ENCODE data around the gene TFAM. TPM values are rescaled to one million over a fixed set of nuclear protein-coding genes. Genes with fewer than 3 reads are reported as not detected.
A peak's percentile ranks its signal among the peaks of the same experiment; 100 is the strongest.

Gene TFAM
- total RNA-seq, 1 donor from 2014 or later, result 43.4 TPM

DNA sequence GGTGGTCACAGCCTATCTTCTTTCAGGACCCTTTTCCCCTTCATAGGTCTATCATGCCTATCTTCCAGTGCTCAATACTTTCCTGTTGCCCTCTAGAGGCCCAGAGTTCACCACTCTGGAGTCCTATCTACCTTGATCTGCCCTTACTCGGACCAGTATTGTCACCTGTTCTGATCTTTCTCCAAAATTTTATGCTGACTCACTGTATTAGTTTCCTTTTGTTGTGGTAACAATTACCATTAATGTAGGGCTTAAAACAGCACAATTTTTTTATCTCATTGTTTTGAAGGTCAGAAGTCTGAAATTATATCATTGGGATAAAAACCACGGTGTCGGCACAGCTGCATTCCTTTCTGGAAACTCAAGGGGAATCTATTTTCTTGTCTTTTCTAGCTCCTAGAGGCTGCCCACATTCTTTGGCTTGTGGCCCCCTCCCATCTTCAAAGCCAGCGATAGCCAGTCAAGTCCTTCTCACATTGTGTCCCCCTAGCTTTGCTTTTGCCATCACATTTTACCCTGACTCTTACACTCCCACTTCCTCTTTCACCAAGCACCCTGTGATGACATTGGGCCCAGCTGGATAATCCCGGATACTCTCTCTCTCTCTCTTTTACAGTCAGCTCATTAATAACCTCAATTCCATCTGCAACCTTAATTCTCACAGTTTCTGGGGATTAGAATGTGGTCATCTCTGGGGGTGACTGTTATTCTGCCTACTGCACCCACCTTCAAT, 54.6 kb downstream of the TFAM start:
- no peak for DNase-seq (ENCODE audit: low read depth)
- TF ChIP-seq, protein P1, sequence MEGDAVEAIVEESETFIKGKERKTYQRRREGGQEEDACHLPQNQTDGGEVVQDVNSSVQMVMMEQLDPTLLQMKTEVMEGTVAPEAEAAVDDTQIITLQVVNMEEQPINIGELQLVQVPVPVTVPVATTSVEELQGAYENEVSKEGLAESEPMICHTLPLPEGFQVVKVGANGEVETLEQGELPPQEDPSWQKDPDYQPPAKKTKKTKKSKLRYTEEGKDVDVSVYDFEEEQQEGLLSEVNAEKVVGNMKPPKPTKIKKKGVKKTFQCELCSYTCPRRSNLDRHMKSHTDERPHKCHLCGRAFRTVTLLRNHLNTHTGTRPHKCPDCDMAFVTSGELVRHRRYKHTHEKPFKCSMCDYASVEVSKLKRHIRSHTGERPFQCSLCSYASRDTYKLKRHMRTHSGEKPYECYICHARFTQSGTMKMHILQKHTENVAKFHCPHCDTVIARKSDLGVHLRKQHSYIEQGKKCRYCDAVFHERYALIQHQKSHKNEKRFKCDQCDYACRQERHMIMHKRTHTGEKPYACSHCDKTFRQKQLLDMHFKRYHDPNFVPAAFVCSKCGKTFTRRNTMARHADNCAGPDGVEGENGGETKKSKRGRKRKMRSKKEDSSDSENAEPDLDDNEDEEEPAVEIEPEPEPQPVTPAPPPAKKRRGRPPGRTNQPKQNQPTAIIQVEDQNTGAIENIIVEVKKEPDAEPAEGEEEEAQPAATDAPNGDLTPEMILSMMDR (conservative IDR thresholded peaks at IDR 0.05; ENCODE audit: low read depth, low read length), result peak; percentile 16
- no peak overlapping the region for H3K4me3 ChIP-seq (ENCODE audit: low read depth, low read length)

DNA sequence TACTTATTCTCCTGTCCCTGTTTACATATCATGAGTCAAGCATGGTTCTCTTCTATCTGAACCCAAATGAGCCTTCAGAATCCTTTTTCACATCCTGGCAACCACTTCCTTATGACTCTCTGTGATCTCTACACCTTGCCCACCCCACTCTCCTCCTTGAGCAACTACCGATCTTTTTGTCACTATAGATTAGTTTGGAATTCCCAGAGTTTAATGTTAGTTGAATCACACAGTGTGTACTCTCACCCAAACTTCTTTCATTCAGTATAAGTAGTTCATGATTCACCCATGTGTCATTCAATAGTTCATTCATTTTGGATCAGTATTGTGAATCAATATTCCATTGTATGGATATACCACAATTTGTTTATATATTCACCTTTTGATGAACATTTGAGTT, 55.3 kb downstream of the TFAM start:
- TF ChIP-seq, protein P1 (conservative IDR thresholded peaks at IDR 0.05; ENCODE audit: low read depth, low read length), result no peak

DNA sequence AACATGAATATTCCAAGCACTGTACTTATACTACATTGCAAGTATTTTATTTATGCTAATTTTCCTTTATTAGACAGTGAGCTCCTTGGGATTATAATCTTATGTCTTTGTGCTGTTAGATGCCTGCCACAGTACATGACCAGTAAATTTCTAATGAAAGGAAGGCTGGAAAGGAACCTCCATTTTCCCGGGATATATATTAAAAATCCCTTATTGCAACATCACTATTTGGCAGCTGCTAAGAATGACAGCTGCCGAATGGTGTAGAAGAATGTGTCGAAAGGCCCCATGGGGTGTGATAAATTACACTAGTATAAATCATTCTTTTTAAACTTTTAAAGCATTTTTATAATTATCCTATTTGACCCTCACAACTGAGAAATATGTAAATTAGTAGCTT, 59.1 kb downstream of the TFAM start:
- no peak for DNase-seq (ENCODE audit: low read depth)
- no peak overlapping the region for H3K4me3 ChIP-seq (ENCODE audit: low read depth, low read length)
- TF ChIP-seq, protein P1 (conservative IDR thresholded peaks at IDR 0.05; ENCODE audit: low read depth, low read length), result no peak

More for the DNA sequence above, 55.3 kb downstream of the TFAM start:
- no peak overlapping the region for H3K4me3 ChIP-seq (ENCODE audit: low read depth, low read length)
- DNase-seq (ENCODE audit: low read depth), result no peak

DNA sequence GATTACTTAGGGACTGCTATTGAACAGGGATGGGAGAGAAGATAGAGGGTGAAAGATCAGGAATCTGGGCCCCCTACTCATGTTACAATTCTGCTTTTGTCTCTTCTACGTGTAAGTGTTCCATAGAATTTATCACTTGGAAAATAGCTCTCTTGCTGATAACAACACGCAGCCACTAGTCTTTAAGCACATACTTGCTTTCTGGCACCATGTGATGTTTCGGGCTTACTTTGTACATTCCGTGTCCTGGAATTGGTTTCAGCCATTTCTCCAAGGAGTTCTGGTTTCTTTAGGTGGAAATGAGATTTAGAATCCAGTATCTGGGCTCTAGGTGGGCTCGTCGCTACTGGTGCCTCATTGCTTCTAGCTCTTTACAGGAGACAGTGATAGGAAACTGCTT, 59.7 kb downstream of the TFAM start:
- TF ChIP-seq, protein P1 (conservative IDR thresholded peaks at IDR 0.05; ENCODE audit: low read depth, low read length), result no peak
- no peak for DNase-seq (ENCODE audit: low read depth)
- H3K4me3 ChIP-seq (ENCODE audit: low read depth, low read length), result no peak overlapping the region

DNA sequence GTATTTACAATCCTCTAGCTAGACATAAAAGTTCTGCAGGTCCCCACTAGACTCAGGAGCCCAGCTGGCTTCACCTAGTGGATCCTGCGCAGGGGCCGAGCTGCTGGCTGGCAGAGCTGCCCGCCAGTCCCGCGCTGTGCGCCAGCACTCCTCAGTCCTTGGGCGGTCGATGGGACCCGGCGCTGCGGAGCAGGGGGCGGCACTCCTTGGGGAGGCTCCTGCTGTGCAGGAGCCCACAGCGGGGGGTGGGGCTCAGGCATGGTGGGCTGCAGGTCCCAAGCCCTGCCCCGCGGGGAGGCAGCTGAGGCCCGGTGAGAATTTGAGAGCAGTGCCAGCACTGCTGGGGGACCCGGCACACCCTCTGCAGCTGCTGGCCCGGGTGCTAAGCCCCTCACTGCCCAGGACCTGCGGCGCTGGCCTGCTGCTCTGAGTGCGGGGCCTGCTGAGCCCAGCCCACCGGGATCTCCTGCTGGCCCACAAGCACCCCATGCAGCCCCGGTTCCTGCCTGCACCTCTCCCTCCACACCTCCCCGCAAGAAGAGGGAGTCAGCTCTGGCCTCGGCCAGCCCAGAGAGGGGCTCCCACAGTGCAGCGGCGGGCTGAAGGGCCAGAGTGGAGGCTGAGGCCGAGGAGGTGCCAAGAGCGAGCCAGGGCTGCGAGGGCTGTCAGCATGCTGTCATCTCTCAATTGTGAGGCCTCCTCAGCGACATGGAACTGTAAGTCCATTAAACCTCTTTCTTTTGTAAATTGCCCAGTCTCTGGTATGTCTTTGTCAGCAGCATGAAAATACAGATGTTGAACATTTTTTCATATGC, 63.1 kb downstream of the TFAM start:
- TF ChIP-seq, protein P1 (conservative IDR thresholded peaks at IDR 0.05; ENCODE audit: low read depth, low read length), result no peak
- no peak overlapping the region for H3K4me3 ChIP-seq (ENCODE audit: low read depth, low read length)
- DNase-seq (ENCODE audit: low read depth), result no peak

Other genes starting within 250 kb of the TFAM start
- gene IPMK, start 117.5 kb upstream of the TFAM start, total RNA-seq, result 6.1 and 6.2 TPM in 2 replicates
- 53.8 and 66.4 TPM in 2 replicates for gene CISD1, start 116.2 kb upstream of the TFAM start, total RNA-seq
- 14.5 and 15.6 TPM in 2 replicates for gene UBE2D1, start 50.4 kb upstream of the TFAM start, total RNA-seq
- gene BICC1, start 127.5 kb downstream of the TFAM start, total RNA-seq, result 103 and 150 TPM in 2 replicates